Measurements from ENCODE around the gene IGFN1.

GRCh38 chr1:201141418-201141817, 49.2 kb upstream of the IGFN1 start:
- TF ChIP-seq POLR2A (IDR thresholded peaks at IDR 0.05; ENCODE audit: extremely low read depth, insufficient read length) (no peak), CTCF (IDR thresholded peaks at IDR 0.05; ENCODE audit: low read depth, low read length) (no peak)

Data from NB4 (cell line).